Stimulated activated naive CD4-positive, alpha-beta T cell (primary cell): Measurements from ENCODE around the gene NAAA.
A peak's percentile ranks its signal among the peaks of the same experiment; 100 is the strongest.
"Not testable (repeated sequence)": the region's sequence is repeated elsewhere in the genome, so short reads cannot be mapped to it uniquely, and the experiment has no call there.

Experiments
- DNase-seq, 6 experiments: peaks; one replicate each; lab custom pipeline; 2025; lab: John Stamatoyannopoulos, UW

The NAAA gene

GRCh38 chr4:75919920-75920319, 20.9 kb downstream of the NAAA start:
- DNase-seq = no peak

GRCh38 chr4:75916091-75916661, 24.6 kb downstream of the NAAA start:
- peak in 2 of 6 experiments; percentile 29 to 43 for DNase-seq

DNA sequence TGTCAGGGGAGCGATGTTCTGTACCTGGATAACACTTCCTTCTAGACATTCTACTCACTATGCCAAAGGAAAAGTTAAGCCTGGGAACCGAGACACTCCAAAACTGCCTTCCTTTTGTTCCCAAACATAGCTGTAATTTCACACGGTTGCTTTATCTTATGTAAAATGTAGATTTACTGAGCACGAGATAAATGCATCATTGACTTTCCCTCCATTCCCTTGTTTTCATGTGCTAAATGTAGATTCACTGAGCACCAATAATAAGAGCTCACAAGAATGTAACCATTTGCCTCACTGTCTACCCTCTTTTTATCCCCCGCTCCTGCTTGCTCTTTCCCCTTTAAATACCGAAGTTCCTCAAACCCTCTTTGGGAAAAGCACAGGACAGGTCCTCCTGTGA, 27.8 kb downstream of the NAAA start:
- DNase-seq = no peak

- not testable (repeated sequence) for DNase-seq
These were observed 30.0 kb downstream of the NAAA start for GRCh38 chr4:75910831-75911230.

GRCh38 chr4:75909405-75909804, 31.4 kb downstream of the NAAA start:
- DNase-seq = no peak

GRCh38 chr4:75908555-75908954, 32.3 kb downstream of the NAAA start:
- DNase-seq = no peak

DNA sequence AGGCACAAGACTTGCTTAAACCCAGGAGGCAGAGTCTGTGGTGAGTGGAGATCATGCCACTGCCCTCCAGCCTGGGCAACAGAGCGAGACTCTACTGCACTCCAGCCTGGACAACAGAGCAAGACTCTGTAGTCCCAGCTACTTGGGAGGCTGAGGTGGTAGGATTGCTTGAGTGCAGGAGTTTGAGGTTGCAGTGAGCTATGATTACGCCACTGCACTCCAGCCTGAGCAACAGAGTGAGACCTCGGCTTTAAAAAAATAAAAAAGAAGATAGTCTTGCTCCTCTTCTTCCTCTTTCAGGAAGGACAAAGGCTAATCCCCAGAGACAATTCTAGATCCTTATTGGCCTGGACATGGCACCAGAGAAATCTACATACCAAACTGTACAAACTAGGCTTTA, 32.8 kb downstream of the NAAA start:
- no peak for DNase-seq

- DNase-seq = no peak
These were observed 36.7 kb downstream of the NAAA start for GRCh38 chr4:75904076-75904475.

GRCh38 chr4:75902352-75902751, 38.5 kb downstream of the NAAA start, which contains the start of gene PPEF2:
TSS of gene PPEF2 (minus strand) at chr4:75902452. CDS start at chr4:75896325, 6,127 bp downstream.
- DNase-seq = no peak

DNA sequence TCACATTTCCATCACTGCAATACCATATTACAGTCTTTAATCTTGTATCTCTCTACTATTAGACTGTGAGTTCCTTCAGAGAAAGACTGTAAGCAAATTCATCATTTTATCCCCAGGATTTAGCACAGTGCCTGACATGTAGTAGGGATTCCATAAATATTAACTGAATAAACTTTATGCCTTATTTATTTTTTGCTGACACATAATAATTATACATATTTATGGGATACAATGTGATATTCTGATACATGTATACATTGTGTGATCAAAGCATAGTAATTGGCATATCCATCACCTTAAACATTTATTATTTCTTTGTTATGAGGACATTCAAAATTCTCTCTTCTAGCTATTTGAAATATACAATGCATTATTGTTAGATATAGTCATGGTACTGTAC, 42.3 kb downstream of the NAAA start:
- no peak for DNase-seq

DNA sequence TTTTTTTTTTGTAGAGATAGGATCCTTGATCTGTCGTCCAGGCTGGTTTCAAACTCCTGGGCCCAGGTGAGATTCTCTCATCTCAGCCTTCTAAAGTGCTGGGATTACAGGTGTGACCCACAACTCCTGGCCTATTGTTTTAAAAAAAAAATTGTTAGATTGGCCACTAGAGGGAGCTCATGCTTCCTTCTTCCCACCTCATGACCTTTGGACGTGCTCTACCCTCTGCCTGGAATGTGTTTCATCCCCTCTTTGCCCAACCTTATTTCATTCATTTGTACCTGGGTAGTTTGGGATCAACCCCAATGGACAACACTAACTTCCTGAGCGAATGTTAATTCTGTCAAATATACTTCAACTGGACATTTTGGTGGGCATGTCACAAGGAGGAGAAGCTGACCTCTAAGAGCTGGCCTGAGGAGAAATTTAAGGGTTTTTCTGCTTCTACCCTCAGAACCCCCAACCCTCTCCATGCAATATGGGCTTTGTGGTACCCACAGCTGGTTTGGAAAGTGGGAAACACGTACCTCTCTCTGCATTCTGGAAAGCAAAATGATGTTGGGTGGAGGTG, 45.0 kb downstream of the NAAA start:
- peak in 2 of 6 experiments; percentile 38 to 46 for DNase-seq

- DNase-seq = no peak
These were observed 48.3 kb downstream of the NAAA start for GRCh38 chr4:75892508-75892907.

GRCh38 chr4:75891611-75892010, 49.2 kb downstream of the NAAA start:
- DNase-seq = no peak

DNA sequence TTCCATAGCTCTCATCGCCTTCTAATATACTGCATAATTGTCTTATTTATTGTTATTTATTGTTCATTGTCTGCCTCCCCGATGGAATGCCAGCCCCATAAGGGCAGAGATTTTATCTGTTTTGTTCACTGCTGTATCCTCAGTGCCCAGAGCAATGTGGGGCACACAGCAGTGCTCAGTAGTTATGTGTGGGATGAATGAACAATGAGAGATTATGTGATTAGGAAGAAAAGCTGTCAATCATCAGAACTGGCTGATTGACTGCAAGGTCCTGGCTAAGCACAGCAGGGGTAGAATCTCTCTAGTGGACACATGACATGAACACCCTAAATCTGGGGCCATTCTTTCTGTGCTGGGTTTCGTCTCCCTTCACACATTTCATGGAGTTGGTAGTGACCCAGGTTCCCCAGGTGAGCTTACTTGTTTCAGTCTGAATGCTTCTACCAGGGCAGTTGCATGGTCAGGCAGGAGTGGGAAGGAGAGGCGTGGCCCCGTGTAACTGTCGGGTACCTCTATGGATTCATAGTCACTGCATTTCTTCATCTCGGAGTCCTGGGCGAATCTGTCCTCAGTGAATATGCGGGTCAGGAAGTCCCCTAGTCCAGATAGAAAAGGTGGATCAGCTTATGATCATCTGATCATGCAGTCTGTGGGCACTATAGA, 51.1 kb downstream of the NAAA start:
- no peak for DNase-seq

- no peak for DNase-seq
These were observed 54.7 kb downstream of the NAAA start for GRCh38 chr4:75886104-75886503.

GRCh38 chr4:75881476-75881875, 59.3 kb downstream of the NAAA start:
- DNase-seq = no peak

- DNase-seq = no peak
These were observed 60.5 kb downstream of the NAAA start for GRCh38 chr4:75880278-75880677.

DNA sequence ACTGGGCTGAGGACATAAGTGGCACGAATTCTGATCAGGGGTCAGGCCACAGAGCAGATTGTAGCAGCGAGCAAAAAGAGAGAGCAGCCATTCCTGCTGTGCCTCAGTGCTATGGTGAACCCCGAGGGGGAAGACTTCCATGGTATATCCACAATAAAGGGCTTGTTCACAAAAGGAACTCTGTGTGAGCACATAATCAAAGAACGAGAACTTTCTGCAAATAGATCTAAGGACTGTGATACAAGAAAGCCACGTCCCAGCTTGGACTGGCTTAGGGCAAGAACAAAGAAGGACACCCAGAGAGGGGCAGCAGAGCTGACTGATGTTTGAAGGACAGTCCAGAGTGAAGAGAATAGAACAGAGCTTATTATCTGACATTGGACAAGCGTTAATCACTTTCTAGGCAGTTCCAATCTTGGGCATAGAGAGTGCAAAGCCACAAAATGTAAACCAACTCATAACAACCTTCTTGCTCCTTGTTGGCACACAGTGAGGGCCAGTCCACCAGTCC, 62.5 kb downstream of the NAAA start:
- no peak for DNase-seq

DNA sequence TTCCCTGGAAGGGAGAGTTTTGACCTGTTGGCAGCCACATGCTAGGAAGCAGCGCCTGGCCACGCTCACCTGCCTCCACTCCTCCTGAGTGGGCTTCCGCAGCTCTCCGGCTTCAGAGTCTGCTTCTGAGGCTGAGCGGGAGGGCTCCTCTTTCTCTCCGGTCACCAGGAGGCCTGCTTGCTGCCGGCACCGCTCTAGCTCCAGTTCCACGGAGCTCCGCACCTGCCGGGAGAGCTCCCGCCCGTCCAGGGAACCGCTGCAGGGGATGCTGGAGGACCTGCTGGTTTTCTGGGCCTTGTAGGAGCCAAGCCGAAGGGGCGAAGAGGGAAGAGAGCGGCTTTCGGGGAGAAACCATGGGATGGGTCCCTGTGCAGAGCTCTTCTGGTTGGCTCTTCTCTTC, 64.6 kb downstream of the NAAA start:
- DNase-seq = no peak

GRCh38 chr4:75869100-75869499, 71.7 kb downstream of the NAAA start:
- DNase-seq = no peak

DNA sequence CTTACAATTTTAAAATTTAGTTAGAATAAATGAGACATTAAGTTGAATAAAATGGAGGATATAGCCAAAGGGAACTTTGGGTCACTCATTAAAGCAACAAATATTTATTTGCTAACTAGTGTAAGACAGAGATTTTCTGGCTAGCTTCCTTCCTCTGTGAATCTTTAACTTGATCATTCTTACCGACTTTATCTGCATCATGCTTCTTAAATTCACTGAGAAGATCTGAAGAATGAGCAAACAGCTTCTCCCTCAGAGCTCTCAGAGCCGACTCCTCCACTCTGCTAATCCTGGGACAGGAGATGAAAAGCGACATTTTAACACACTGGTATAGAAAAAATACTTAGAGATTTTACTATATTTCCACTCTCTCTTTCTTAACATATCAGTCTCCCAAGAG, 73.7 kb downstream of the NAAA start:
- no peak for DNase-seq
